GM18526 (cell line): ENCODE measurements around the gene SNX18.

Source experiments
- POLR2A ChIP-seq: IDR thresholded peaks from 3 replicates; pipeline ENCODE4 v1.6.1; 2011; ENCODE audit not compliant: insufficient read length; ENCODE audit errors: extremely low read depth

The SNX18 gene

GRCh38 chr5:54553659-54554207 lies 36.2 kb downstream of the SNX18 start:
- no peak for TF ChIP-seq POLR2A

- TF ChIP-seq POLR2A, result no peak
Observed at GRCh38 chr5:54556141-54556540, 38.6 kb downstream of the SNX18 start.

GRCh38 chr5:54558362-54558761 lies 40.8 kb downstream of the SNX18 start:
- TF ChIP-seq POLR2A, result no peak

- no peak for TF ChIP-seq POLR2A
Observed at GRCh38 chr5:54561651-54562050, 44.1 kb downstream of the SNX18 start.

GRCh38 chr5:54563083-54563761 lies 45.7 kb downstream of the SNX18 start:
- no peak for TF ChIP-seq POLR2A

GRCh38 chr5:54567996-54568395 lies 50.4 kb downstream of the SNX18 start:
- TF ChIP-seq POLR2A, result no peak

- TF ChIP-seq POLR2A, result no peak
Observed at GRCh38 chr5:54570916-54571315, 53.4 kb downstream of the SNX18 start.

GRCh38 chr5:54571462-54571861 lies 53.9 kb downstream of the SNX18 start:
- TF ChIP-seq POLR2A, result no peak

- TF ChIP-seq POLR2A, result no peak
Observed at GRCh38 chr5:54573812-54574489, 56.4 kb downstream of the SNX18 start.

GRCh38 chr5:54577528-54577927 lies 60.0 kb downstream of the SNX18 start:
- TF ChIP-seq POLR2A, result no peak

GRCh38 chr5:54577937-54578653 lies 60.5 kb downstream of the SNX18 start:
- no peak for TF ChIP-seq POLR2A

GRCh38 chr5:54579591-54580295 lies 62.2 kb downstream of the SNX18 start:
- TF ChIP-seq POLR2A, result no peak

- no peak for TF ChIP-seq POLR2A
Observed at GRCh38 chr5:54580997-54581811, 63.6 kb downstream of the SNX18 start.

GRCh38 chr5:54581831-54582548 lies 64.4 kb downstream of the SNX18 start:
- no peak for TF ChIP-seq POLR2A
